Measurements from ENCODE around the gene PHLDB2. TPM values are rescaled to one million over a fixed set of nuclear protein-coding genes. Genes with fewer than 3 reads are reported as not detected.
A peak's percentile ranks its signal among the peaks of the same experiment; 100 is the strongest.

PHLDB2 gene
- polyA plus RNA-seq, 1 donor from 2014 or later = 1.4 TPM

DNA sequence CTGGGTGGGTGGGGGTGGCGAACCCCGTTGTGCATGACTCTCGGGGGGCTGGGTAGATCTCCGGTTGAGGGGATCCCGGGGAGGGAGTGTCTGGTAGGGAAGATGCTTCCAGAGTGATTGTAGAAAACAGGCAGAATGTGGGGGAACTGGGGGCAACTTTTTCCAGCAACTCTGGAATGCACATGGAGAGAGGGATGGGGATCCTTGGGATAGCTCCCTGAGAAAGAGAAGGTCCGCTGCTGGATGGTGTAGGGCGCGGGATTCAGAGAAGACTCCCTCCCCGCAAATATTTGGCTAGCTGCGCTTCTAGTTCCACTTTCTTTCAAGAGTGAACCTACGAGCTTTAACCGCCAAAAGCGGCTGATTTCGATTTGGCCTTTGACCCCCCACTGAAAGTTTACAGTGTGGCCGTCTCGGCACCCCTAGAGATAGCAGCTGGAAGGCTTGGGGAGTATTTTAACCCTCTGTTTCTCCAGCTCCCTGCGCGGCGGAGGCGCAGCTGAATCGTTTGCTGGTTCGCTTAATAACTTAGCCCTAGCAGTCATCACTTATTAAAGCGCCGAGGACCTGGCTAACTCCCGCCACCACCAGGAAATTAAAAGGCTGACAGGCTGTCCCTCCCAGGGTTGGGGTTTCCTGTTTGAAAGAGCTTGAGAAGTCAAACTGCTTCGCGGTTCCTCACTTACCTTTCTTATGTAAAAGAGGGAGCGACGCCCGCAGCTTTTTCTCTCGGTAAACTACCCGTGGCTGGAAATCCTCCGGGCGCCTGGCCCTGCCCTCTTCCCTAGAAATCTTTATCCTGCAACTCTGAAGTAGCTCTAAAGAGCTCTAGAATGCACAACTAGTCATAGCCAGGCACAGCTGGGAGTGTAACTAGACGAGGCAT is 1.2 kb downstream of the PHLDB2 start:
- Mint-ChIP-seq H3K27ac (peak overlapping the region; percentile 44 to 93 (median 85)), H3K36me3 (no peaks in the 10 kb centered on the region), H3K4me1 (peaks cover 5 to 13% (median 10%) of the 10 kb centered on the region in 3 donors), H3K9me3 (no peaks in the 10 kb centered on the region), H3K4me3 (peak overlapping the region; percentile 91 to 99 (median 96)), H3K27me3 (peaks cover 28% of the 10 kb centered on the region)

DNA sequence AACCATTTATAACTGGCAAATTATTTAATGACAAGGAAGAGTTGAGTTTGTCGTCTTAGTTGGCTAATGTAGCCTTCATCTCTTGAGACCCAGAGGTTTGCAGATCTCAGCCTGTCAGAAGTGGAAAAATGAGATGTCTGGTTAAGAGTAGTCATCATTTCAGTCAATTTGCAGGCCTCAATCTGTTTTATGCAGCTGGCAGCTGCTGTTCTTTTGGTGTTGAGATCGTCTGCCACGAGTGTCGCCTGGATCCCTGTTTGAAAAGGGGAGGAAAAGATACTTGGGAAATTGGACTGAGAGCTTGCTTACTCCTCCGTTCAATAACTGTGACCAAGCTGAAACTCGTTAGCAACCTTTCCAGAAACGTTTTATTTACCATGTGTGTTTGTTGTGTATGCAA is 2.3 kb downstream of the PHLDB2 start:
- no peaks in the 10 kb centered on the region for H3K9me3 Mint-ChIP-seq
- peaks cover 28% of the 10 kb centered on the region for H3K27me3 Mint-ChIP-seq
- H3K4me3 Mint-ChIP-seq = peak overlapping the region in 2 of 4 donors; percentile 97 to 99
- no peak overlapping the region for H3K27ac Mint-ChIP-seq
- peaks cover 5 to 13% (median 10%) of the 10 kb centered on the region in 3 donors for H3K4me1 Mint-ChIP-seq
- no peaks in the 10 kb centered on the region for H3K36me3 Mint-ChIP-seq

DNA sequence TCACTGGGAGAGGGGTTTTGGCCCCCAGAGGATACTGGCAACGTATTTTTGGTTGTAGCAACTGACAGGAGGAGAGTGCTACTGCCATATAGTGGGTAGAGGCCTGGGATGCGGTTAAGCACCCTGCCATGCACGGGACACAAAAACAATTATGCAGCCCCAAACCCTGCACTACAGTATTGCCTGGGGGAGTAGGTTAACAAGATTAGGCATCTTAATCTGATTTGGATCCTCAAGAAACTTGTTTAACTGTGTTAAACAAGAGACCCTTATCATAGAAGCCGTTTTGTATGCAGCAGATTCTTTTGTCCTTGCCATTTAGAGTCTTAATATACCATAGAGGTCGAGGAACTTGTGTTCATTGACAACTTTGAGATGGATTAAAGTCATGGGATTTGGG is 3.4 kb downstream of the PHLDB2 start:
- peaks cover 28% of the 10 kb centered on the region for H3K27me3 Mint-ChIP-seq
- no peak overlapping the region for H3K4me3 Mint-ChIP-seq
- no peaks in the 10 kb centered on the region for H3K9me3 Mint-ChIP-seq
- H3K36me3 Mint-ChIP-seq = no peaks in the 10 kb centered on the region
- H3K4me1 Mint-ChIP-seq = peaks cover 5 to 13% (median 10%) of the 10 kb centered on the region in 3 donors
- no peak overlapping the region for H3K27ac Mint-ChIP-seq

DNA sequence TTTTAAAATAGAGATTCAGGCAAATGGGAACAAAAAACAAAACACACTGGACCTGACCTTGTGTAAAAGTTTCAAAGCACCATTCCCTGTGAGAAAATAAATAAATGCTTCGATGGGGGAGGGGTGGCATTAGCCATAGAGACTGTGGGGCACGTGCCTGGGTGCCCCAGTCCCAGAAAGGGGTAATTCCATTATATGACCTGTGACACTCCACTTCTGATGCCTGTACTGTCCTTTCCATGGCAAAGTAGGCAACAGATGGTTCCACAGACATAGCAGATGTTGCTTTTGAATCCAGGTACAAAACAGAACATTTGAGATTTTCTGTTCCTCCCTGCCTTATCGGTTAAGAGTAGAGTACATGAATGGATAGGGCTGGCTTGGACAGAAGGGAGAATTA is 3.9 kb downstream of the PHLDB2 start:
- Mint-ChIP-seq H3K27me3 (peaks cover 22% of the 10 kb centered on the region), H3K4me3 (no peak overlapping the region), H3K36me3 (no peaks in the 10 kb centered on the region), H3K9me3 (no peaks in the 10 kb centered on the region), H3K27ac (no peak overlapping the region), H3K4me1 (peaks cover 5 to 13% (median 10%) of the 10 kb centered on the region in 3 donors)

DNA sequence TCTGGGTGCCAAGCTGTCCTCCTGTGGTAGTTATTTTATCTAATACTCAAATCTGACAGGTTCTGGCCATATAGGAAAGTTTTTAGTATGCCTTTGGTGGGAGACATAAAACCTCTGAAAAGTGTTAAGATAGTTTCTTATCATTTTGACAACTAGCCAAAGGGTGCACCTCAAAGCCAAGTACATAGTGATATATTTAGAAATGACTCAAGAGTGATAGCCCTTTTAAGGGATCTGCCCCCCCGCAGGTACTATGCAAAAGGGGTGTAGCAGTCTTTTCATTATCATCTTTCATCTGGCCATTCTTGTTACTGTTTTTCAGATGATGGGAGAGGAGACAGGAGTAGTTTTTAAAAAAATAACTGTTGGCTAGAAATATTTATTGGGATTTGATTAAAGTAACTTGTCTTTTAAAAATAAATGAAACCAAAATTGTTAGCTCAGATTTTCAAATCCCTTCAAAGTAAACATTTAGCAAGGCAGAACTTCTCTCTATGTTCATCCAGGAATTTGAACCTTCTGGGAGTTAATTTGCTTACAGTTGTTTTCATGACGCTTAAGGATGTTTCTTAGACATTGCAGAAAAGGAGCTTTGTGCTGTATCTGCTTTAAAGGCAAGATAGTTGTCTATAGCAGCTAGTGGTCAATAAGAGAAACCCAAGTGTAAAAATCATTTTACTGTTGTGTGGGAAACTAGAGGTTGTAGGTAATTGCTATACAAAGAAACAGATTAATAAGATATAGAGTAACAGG is 5.1 kb downstream of the PHLDB2 start:
- no peak overlapping the region for H3K4me3 Mint-ChIP-seq
- H3K27ac Mint-ChIP-seq = no peak overlapping the region
- H3K9me3 Mint-ChIP-seq = no peaks in the 10 kb centered on the region
- H3K36me3 Mint-ChIP-seq = no peaks in the 10 kb centered on the region
- H3K27me3 Mint-ChIP-seq = peaks cover 15% of the 10 kb centered on the region
- peaks cover 5 to 13% (median 8%) of the 10 kb centered on the region in 3 donors for H3K4me1 Mint-ChIP-seq

DNA sequence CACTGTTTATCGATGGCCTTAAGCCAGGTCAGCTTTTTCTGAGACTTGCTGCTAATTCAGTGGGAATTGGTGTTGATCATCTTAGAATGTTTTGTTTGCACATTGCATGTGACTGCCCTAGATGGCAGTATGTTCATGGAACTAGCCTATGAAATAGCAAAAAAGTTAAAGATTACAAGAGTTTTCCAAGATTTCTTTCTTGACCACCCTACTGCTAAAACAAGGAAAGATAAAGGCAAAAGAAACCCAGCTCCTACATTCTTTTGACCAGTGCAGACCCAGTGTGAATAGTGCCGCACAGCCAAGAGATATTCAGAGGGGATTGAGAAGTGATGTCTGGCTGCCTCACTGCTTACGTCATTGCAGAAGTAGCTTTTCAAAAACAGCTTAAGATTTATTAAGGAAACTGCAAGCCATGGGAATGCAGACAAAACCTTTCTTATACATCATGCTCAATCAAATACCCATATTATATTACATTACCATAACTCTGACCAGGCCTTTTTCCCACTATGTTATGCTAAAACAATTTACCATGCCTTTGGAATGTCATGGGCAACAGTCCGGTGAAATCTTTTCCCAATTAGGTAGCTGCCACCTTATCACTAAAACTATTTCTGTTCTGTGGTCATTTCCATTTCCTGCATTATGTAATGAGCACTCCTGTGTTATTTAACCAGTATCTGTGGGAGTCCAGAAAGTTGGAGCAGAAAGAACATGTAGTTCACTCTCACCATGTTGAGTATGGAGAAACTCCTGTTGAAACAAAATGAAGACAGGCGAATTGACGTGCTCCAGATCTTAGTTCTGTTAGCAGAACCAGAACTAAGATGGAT is 6.0 kb downstream of the PHLDB2 start:
- Mint-ChIP-seq H3K4me1 (peaks cover 5 to 12% (median 8%) of the 10 kb centered on the region in 3 donors), H3K27ac (no peak overlapping the region), H3K27me3 (peaks cover 13% of the 10 kb centered on the region), H3K9me3 (no peaks in the 10 kb centered on the region), H3K36me3 (no peaks in the 10 kb centered on the region), H3K4me3 (no peak overlapping the region)

DNA sequence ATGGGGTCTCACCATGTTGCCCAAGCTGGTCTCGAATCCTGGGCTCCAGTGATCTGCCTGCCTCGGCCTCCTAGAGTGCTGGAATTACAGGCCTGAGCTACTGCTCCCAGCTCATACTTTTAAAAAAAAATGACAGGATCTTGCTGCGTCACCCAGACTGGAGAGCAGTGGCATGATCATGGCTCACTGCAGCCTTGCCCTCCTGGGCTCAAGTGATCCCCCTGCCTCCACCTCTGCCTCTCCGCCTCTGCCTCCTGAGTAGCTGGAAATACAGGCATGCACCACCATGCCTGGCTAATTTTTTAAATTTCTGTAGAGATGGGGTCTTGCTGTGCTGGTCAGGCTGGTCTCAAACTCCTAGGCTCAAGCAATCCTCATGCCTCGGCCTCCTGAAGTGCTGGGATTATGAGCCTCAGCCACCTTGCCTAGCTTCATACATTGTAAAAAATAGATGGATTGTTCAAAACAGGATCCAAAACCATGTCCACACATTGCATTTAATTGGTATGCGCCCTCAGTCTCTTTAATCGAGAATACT is 8.9 kb downstream of the PHLDB2 start:
- Mint-ChIP-seq H3K4me1 (no peaks in the 10 kb centered on the region), H3K27me3 (peaks cover 5% of the 10 kb centered on the region), H3K36me3 (no peaks in the 10 kb centered on the region), H3K4me3 (no peak overlapping the region), H3K9me3 (no peaks in the 10 kb centered on the region), H3K27ac (no peak overlapping the region)

DNA sequence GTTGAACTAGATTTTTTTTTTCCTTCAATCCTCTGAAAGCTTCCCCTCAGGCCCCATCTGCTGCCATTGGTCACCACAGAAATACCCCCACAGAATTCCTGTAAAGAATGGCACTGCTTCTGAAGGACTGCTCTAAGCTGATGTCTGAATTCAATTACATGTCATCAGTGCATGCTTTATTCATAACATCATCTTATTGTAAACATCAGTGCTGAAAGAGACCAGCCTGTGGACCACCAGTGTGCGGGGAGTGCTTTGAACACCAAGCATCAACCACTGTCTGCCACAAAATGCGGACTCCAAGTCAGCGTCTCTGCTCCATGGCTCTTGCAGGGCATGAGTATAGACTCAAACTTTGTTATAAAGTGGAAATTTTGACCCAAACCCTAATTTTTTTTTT is 11.6 kb downstream of the PHLDB2 start:
- no peaks in the 10 kb centered on the region for H3K4me1 Mint-ChIP-seq
- peaks cover 2% of the 10 kb centered on the region for H3K36me3 Mint-ChIP-seq
- no peak overlapping the region for H3K27ac Mint-ChIP-seq
- H3K4me3 Mint-ChIP-seq = no peak overlapping the region
- no peaks in the 10 kb centered on the region for H3K9me3 Mint-ChIP-seq
- no peaks in the 10 kb centered on the region for H3K27me3 Mint-ChIP-seq

DNA sequence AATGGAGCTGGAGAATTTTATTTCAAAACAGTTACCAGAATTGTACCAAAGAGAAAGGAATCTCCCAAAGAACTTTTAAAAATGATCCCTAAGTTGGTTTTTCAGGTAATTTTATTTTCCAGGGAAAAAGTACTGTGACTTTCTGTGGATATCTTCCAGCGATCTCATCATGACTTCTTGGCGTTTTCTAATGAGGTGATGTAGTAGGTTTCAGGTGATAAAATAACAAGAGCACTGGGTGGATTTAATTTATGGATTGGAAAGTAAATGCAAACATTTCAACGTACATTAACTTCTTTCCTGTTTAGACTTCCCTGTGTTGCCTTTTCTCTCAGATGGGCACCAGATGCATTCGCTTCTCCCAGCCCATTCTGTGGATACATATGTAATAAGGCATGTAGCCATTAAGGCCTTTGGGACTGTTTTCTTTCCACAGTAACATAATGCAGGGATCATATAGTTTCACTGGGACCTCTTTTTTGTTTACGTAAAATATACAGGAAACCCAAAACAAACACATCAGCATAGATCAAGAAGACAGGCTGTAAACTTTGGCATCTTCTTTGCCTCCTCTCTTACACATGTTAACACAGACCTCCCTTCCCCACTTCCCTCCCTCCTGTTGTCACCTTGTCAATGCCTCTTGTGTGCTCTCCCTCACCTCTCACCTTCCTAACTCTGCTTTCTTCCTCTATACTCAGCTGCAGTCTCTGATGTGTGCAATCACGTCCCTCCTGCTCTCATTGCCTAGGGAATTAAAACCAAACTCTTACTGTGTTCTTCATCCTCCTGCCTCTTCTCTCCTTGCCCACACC is 13.0 kb downstream of the PHLDB2 start:
- H3K27me3 Mint-ChIP-seq = no peaks in the 10 kb centered on the region

DNA sequence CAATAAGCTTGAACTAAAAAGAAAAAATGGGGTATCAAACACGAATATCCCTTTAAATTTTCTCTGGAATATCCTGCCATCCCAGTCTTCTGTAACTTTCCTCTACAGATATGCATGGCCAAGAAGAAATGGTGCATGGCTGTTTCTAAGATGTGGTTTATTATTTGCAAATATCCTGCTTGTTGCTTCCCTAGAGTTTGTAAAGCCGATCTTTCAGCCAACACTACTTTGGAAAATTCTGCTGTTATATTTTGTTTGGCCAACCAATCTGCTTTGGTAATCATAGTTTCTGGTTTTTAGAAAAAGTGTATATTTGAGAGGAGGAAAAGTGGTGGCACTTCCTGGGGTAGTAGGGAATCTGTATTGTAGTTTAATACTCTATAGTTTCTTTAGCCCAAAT is 13.9 kb downstream of the PHLDB2 start:
- Mint-ChIP-seq H3K27me3 (no peaks in the 10 kb centered on the region), H3K4me1 (no peaks in the 10 kb centered on the region), H3K27ac (no peak overlapping the region), H3K36me3 (peaks cover 2% of the 10 kb centered on the region), H3K4me3 (no peak overlapping the region), H3K9me3 (peaks cover 0 to 8% (median 0%) of the 10 kb centered on the region in 3 donors)

More for the DNA sequence above, 13.0 kb downstream of the PHLDB2 start:
- H3K4me3 Mint-ChIP-seq = no peak overlapping the region
- H3K9me3 Mint-ChIP-seq = peaks cover 0 to 6% (median 0%) of the 10 kb centered on the region in 3 donors
- H3K36me3 Mint-ChIP-seq = peaks cover 2% of the 10 kb centered on the region
- peak overlapping the region in 1 of 3 donors; percentile 54 for H3K27ac Mint-ChIP-seq
- no peaks in the 10 kb centered on the region for H3K4me1 Mint-ChIP-seq

DNA sequence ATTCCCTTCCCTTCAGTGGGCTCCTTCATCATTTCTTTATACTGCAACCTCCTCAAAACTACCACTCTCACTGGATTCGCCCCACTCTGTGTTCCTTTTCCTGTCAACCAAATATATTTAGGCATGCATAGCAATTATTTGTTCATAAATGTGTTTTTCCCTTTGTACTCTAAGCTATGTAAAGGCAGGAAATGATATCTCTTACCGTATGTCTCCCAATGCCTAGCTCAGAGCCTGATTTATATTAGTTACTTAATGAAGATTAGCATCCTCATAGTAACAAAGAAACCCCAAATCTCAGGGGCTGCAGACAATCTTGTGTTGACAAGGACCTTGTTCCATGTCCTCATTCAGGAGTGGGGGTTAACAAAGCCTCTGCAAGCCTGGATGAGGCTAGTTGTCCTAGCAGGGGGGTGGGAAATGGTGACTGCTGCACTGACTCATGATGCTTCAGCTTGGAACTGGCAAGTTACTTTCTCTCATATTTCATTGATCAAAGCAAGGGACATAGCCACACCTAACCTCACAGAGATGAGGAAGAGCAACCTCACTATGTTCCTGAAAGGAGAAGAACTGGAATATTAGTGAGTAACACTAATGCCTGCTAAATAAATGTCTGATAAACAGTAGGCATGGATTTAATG is 15.2 kb downstream of the PHLDB2 start:
- H3K27me3 Mint-ChIP-seq = no peaks in the 10 kb centered on the region
- H3K9me3 Mint-ChIP-seq = peaks cover 0 to 11% (median 0%) of the 10 kb centered on the region in 3 donors
- H3K4me1 Mint-ChIP-seq = peaks cover 0 to 2% (median 0%) of the 10 kb centered on the region in 3 donors
- H3K4me3 Mint-ChIP-seq = no peak overlapping the region
- peaks cover 2% of the 10 kb centered on the region for H3K36me3 Mint-ChIP-seq
- no peak overlapping the region for H3K27ac Mint-ChIP-seq

DNA sequence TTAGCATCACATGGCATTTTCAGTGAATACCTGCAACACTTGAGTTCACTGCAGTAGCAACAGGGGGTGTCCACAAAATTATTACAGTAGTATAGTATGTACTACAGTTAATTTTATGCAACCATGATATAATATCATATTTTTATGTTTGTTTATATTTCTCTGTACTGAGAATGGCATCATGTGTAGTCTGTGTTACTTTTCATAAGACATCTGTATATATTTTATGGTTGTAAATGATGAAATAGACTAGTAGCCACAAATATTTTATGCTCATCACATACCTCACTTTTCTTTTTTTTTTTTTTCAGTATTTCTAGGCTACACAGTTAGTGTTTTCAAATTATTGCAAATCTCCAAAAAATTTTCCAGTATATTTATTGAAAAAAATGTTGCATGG is 22.4 kb downstream of the PHLDB2 start:
- Mint-ChIP-seq H3K27me3 (peaks cover 2% of the 10 kb centered on the region), H3K4me1 (peaks cover 0 to 2% (median 1%) of the 10 kb centered on the region in 3 donors), H3K27ac (no peak overlapping the region), H3K9me3 (peaks cover 0 to 13% (median 10%) of the 10 kb centered on the region in 3 donors), H3K4me3 (no peak overlapping the region), H3K36me3 (no peaks in the 10 kb centered on the region)

DNA sequence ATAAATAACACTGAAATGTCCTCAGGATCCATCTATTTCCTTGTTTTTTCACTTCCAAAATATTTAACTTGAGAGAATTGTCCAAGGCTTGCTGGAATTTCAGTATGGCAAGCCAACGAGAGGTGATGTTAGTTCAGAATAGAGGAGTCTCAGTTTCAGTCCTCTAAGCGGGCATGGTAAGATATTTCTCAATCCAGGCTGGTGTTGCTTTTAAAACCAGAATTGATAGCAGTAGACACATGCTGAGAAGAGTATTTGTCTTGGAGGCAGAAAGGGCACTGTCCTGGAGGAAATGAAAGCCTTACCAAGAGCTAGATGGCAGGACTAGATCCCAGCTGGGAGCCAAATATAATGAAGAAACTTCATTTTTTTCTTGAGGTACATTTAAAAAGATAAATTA is 23.1 kb downstream of the PHLDB2 start:
- Mint-ChIP-seq H3K27me3 (peaks cover 2% of the 10 kb centered on the region), H3K36me3 (no peaks in the 10 kb centered on the region), H3K27ac (no peak overlapping the region), H3K4me1 (peaks cover 0 to 2% (median 1%) of the 10 kb centered on the region in 3 donors), H3K4me3 (no peak overlapping the region), H3K9me3 (peaks cover 0 to 10% (median 6%) of the 10 kb centered on the region in 3 donors)
